ENCODE measurements around the gene F10.

DNA sequence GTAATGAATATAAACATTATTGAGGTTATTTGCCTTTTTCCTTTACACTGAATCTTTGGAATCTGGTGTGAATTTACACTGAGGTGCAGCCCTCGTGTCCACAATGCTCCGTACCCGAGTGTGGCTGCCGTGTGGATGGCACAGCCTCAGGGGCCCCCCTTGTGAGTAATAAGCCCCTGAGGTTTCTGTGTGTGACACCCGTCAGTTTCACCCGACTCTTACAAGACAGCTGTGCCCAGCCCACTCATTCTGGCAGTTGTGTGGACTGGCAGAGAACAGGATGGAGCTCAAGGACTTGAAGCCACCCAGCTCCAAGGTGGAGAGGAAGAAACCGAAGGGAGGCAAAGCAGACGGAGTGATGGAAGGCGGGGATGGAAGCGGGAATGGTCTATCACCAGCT lies 43.7 kb downstream of the F10 start:
- TF ChIP-seq, protein P1, sequence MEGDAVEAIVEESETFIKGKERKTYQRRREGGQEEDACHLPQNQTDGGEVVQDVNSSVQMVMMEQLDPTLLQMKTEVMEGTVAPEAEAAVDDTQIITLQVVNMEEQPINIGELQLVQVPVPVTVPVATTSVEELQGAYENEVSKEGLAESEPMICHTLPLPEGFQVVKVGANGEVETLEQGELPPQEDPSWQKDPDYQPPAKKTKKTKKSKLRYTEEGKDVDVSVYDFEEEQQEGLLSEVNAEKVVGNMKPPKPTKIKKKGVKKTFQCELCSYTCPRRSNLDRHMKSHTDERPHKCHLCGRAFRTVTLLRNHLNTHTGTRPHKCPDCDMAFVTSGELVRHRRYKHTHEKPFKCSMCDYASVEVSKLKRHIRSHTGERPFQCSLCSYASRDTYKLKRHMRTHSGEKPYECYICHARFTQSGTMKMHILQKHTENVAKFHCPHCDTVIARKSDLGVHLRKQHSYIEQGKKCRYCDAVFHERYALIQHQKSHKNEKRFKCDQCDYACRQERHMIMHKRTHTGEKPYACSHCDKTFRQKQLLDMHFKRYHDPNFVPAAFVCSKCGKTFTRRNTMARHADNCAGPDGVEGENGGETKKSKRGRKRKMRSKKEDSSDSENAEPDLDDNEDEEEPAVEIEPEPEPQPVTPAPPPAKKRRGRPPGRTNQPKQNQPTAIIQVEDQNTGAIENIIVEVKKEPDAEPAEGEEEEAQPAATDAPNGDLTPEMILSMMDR (conservative IDR thresholded peaks at IDR 0.05; ENCODE audit: low read depth, low read length) = no peak
- no peak for TF ChIP-seq EZH2 (IDR thresholded peaks at IDR 0.05; ENCODE audit: borderline replicate concordance, low read depth, low read length, poor library complexity, severe bottlenecking)

Measured in A673 (cell line).